NCI-H1417 (cell line): Measurements from ENCODE around the gene BAG5.

ENCODE experiments used
- DNase-seq, 3 experiments: peaks; one replicate each; lab custom pipeline; 2025; lab: John Stamatoyannopoulos, UW

Gene BAG5

GRCh38 chr14:103546652-103547454 is 15.6 kb downstream of the BAG5 start:
- DNase-seq: peak; percentile 70 to 92 (median 82)

GRCh38 chr14:103545915-103546651 is 16.4 kb downstream of the BAG5 start:
- peak in 2 of 3 experiments; percentile 47 to 48 for DNase-seq

GRCh38 chr14:103545219-103545914 is 17.1 kb downstream of the BAG5 start:
- no peak for DNase-seq

GRCh38 chr14:103544388-103545218 is 17.9 kb downstream of the BAG5 start:
- DNase-seq: peak; percentile 16 to 82 (median 79)

- peak in 2 of 3 experiments; percentile 61 to 79 for DNase-seq
These were observed 18.6 kb downstream of the BAG5 start for GRCh38 chr14:103543721-103544387.

GRCh38 chr14:103543140-103543539 is 19.3 kb downstream of the BAG5 start:
- peak in 2 of 3 experiments; percentile 83 to 89 for DNase-seq

GRCh38 chr14:103542605-103543088 is 19.8 kb downstream of the BAG5 start:
- peak; percentile 57 to 96 (median 91) for DNase-seq

GRCh38 chr14:103541709-103542604 is 20.5 kb downstream of the BAG5 start:
- peak in 2 of 3 experiments; percentile 49 to 63 for DNase-seq

- DNase-seq: peak in 2 of 3 experiments; percentile 35 to 42
These were observed 21.4 kb downstream of the BAG5 start for GRCh38 chr14:103540821-103541708.

GRCh38 chr14:103539056-103539825 is 23.2 kb downstream of the BAG5 start:
- no peak for DNase-seq

GRCh38 chr14:103538291-103539055 is 24.0 kb downstream of the BAG5 start:
- DNase-seq: no peak

- DNase-seq: no peak
These were observed 25.1 kb downstream of the BAG5 start for GRCh38 chr14:103537175-103537990.

- DNase-seq: no peak
These were observed 25.8 kb downstream of the BAG5 start for GRCh38 chr14:103536693-103537092.

GRCh38 chr14:103535891-103536565 is 26.4 kb downstream of the BAG5 start:
- no peak for DNase-seq

- DNase-seq: no peak
These were observed 27.2 kb downstream of the BAG5 start for GRCh38 chr14:103535081-103535890.
